Left colon (tissue), 2 donors: ENCODE data around the gene COLEC12. TPM values are rescaled to one million over a fixed set of nuclear protein-coding genes. Genes with fewer than 3 reads are reported as not detected.

ENCODE experiments used
- ATAC-seq: fragments of 200-7000 bp; cut with Tn5 transposase; one replicate; pipeline ENCODE4 v1.9.1; 2020; ENCODE audit warnings: mild to moderate bottlenecking, moderate library complexity
- DNase-seq, 2 donors: peaks; one replicate each; pipeline ENCODE4 v3.0.0-alpha.2; 2020
- intact Hi-C, 2 donors: fragments of 100-400 bp; cut with DNase I in 1 of 2; cut with micrococcal nuclease in 1 of 2; formaldehyde crosslinking; loops; one replicate each; pipeline versions ENCODE4 v1.11.2 to v1.14.0; 2022; cut with DNase I, micrococcal nuclease
- total RNA-seq, 2 donors: library from RNA; stranded (reverse); fragmentation: NEBNext Ultra II Directional; extraction: Animal tissue kit (Norgen Biotek cat#: 25700); gene quantifications; one replicate each; pipeline ENCODE4 v1.2.1, GENCODE V29; 2021
- donor health status: DM: no; HTN: no; CAD: no.
- donor health status: DM: yes; HTN: yes; CAD: no.

The COLEC12 gene
- total RNA-seq, 2 donors from 2014 or later: 2.7 to 6.4 TPM

DNA sequence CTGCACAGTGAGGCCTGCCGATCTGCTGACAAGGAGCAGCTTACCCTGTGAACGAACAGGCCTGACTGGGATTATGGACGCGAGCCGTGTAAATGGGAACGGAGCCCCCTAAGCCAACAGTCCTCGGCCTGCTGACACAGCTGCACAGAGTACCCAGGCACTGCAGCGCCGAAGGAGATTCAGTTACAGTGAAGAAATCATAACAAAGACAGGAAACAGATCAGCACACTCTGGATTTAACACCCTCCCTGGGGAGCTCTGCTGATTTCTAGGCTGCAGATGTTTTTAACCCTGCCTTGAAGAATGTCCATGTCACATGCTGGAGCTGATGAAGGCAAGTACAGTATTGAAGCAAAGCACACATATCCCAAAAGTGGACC is 43.4 kb downstream of the COLEC12 start:
- intact Hi-C loops: no loop called here
- DNase-seq (peak; percentile 17 to 31), ATAC-seq (no peak)

DNA sequence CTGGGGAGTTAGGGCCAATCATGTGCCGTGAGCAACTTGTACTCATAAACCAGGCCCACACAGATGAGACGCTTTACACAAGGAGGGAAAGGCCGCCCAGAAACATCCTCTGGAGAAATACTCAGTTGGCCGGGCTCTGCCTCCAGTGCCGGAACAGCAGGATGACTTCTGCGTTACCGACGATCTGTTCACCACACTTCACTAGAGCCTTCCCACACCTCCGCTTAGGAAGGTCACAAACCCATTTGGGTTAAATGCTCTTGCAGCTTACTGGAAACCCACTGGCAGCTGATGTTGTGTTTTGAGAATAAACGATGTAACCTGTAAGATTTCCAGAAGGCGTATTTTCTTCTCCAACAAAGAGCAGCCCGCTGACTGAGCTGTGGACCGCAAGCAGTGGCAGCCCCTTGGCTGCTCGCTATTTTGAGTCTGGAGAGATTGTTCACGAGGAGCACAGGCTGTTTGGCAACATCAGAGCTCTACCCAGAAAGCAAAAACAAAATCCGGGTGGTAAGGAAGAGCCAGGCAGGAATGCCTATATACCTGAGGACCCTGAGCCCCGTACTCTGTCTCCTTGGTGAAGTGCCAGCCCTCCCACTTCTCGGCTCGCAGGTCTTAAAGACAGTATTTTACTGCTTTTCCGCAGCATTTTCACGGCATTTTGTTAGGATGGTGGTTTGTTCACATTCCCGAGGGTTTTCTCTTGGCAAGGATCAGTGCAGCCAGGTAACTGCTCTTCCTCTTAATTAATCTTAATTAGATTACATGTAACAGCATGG is 44.0 kb downstream of the COLEC12 start:
- intact Hi-C loops: no loop called here
- ATAC-seq: no peak
- peak in 1 of 2 donors; percentile 50 for DNase-seq

DNA sequence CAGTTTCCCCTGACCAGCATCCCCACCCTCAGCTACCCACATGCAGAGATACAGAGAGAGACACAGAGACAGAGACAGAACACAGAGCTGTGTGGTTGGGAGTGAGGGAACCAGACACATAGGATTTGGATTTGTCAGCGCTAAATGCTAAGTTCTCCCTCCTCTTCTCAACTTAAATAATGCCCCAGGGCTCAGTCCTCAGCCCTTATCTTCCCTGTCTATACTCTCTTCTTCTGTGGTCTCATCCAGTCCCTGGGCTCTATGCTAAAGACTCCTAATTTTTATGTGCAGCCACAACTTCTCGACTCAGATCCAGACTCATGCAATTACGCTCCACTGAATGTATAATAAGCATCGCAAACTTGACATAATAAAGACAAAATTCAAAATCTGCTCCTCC is 47.1 kb downstream of the COLEC12 start:
- intact Hi-C loops: no loop called here
- ATAC-seq: no peak
- DNase-seq: no peak

DNA sequence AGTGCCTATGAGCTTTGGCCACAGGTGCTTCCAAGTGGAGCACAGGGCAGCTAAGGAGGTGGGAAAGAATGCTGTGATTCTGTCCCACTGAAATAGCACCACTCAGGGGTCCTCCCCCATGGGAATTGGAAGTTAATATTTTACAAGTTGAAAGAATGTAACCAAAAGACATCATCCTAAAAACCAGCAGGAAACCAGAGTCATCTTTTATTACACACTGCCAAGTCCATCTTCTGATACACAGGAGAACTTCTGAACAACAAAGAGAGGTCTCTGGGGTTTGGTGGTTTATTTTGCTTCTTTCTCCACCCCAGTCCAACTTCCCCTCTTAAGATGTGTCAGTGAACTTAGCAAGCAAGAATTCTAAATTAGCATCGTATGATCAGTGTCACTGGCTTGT is 47.7 kb downstream of the COLEC12 start:
- DNase-seq (no peak), ATAC-seq (no peak)
- intact Hi-C loops: no loop called here

DNA sequence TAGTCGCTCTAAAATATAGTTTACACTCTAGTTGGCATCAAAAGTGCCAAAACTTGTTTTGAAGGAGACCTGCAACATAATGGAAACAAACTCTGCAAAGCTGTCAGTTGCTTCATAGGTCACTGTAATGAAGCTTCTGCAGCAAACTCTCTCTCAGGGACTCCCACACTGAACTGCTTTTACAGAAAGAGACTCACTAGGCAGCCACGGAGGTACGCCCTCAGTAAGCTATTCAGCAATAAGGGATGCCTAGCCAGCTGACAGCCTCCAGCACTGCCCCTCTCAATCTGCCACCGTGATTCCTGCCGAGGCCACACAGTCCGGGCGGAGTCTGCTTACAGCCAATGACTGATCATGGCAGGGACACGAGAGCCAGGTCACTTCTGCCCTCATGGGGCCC is 51.1 kb downstream of the COLEC12 start:
- intact Hi-C loops: no loop called here
- DNase-seq (no peak), ATAC-seq (no peak)

DNA sequence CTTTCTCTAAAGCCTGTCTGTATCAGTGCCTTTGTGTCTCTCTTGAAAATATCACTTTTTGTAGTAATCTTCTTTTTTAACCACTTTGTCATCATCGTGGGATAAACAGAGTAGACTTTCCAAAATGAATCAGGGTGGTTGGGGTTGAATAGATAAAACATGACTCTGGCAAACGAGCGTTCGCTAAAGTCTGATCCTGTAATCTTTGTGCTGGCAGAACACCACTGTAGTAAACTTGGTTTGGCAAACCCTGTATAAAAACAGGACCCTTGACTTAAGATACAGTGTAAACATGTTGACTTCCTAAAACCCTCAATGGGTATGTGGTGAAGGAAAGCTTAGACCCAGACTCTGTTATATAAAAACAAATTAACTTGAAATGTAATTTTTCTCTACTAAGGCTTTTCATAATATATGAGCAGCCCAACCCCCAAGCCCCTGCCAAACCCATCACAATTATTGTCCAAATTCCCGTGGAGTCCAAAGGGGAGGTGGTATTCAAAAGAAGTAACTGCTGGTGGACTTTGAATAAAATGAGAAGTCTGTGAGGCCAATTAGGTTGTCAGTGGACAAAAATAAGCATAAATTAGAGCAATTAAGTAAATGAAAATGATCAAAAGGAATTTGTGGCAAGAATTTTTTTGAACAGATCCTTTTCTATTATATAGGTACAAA is 52.2 kb downstream of the COLEC12 start:
- DNase-seq: no peak
- intact Hi-C loops: no loop called here
- ATAC-seq: no peak

DNA sequence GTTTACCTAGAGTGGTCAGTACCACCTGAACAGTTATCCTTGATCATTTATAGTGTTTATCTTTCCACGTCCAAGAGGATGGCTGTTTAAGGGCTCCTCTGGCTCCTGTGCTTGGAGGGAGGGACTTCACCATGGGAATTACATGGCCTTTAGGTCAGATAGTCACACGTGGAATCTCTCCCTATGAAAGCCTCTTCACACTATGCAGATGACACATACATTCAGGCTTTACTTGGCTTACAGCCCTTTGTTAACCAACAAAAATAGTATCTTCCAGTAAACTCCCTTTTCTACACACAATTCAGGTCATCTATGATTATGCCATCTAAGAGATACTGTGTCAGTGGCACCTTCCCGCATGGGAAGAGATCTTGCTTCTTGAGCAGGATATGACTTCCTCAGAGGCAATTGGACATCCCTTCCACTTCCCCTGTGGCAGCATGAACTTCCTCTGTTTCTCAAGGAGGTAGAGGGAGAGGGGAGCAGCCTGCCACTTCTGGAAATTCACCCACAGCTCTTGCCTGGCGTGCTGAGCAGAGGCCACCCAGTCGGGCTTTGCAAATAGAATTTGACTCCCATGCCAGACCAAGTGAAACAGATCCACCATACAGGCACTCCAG is 53.5 kb downstream of the COLEC12 start:
- intact Hi-C loops: no loop called here
- ATAC-seq (no peak), DNase-seq (no peak)

DNA sequence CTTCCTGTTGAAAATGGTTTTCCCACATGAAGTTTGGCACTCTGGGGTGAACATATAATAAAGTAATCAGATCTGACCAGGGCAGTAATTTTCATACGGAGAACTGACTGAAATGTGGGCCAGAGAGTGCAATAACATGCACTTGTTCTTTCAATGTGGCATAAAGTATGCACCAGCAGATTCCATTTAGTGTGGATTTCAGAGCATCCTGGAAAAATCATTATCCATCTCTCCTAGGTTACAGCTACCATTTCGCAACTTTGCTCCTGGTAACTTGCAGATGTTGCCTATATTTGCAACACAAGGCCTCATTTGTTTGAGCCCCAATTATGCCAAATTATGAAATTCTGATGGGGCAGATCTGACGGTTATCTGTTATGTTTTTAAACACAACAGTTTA is 55.4 kb downstream of the COLEC12 start:
- intact Hi-C loops: no loop called here
- no peak for DNase-seq
- no peak for ATAC-seq

DNA sequence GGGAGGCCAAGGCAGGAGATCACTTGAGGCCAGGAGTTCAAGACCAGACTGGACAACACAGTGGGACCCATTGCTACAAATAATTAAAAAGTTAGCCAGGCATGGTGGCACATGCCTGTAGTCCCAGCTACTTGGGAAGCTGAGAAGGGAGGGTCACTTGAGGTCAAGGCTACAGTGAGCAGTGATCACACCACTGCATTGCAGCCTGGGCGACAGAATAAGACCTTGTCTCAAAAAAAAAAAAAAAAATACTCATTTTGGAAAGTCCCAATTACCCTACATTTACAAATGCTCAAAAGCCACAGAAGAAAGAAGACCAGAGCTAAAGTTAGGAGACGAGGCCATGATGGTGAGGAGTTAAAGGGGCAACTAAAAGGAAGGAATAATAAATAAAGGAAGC is 61.9 kb downstream of the COLEC12 start:
- ATAC-seq (no peak), DNase-seq (no peak)
- intact Hi-C loops: no loop called here

DNA sequence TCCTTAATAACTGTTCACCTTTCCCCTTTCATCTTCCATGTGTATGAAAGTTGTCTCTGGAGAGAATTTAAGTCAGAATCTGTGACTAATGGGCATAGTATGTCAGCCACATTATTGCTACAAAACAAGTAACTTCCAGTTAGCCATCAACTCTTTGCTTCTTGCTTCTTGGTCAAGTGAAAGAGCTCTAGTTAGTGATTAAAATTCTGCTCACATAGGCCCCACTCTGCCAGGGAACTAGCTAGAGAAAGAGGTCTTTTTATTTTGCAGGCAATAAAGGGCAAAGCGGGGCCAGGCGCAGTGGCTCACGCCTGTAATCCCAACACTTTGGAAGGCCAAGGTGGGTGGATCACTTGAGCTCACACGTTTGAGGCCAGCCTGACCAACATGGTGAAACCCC is 64.6 kb downstream of the COLEC12 start:
- no peak for ATAC-seq
- intact Hi-C loops: no loop called here
- DNase-seq: no peak

DNA sequence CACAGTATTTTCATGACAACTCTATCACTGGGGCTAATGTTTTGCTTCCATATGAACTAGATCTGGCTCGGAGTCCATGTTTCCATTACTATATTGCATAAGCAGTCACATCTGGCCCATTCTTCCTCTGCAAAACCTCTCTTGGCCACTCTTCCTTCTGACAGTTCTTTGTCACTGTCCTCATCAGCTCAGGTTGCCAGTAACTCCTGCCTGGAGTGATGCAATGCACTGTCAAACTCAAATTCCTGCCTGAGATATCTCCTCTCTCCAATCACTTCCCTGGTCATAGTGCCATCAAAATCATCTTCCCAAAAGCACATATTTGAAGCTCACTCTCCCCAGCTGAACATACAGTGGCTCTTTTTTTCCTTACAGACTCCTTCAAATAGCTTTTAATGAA is 66.1 kb downstream of the COLEC12 start:
- DNase-seq (no peak), ATAC-seq (no peak)
- intact Hi-C loops: no loop called here

DNA sequence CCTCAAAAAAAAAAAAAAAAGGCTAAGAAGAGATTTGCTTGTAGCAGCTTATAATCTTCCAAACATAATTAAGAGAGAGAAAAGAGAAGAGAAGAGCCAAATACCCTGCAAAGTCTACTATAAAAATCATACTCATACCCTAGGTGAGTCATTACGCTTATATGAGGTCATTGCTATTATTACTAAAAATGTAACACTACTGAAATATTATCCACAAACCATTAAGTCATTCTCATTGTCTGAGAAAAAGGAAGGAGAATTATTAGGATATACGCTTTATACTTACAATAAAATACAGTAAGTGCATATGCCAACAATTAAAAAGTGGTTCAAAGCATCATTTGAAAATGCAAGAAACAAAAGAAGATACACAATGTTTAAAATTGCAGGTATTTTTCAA is 66.5 kb downstream of the COLEC12 start:
- no peak for DNase-seq
- intact Hi-C loops: no loop called here

DNA sequence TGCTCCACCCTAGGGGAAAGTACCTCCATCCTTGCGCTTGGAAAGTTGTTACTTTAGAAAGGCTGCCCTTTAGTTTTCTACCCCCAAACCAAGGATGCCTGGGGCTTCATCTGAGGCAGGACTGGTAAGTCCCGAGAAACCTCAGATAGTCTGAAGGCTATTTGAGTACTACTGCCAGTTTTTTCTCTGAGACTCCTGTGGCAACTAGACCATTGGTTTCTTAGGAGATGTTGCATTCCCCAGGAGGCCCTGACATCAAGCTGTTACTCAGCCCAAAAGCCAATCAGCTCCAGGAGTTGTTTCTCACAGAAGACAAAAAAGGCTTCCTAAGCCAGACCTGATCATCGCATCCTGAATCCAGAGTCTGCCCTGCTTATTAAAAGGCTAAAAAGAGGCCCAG is 67.2 kb downstream of the COLEC12 start:
- intact Hi-C loops: no loop called here
- DNase-seq: no peak
- no peak for ATAC-seq

More for the DNA sequence above, 66.5 kb downstream of the COLEC12 start:
- ATAC-seq: no peak

DNA sequence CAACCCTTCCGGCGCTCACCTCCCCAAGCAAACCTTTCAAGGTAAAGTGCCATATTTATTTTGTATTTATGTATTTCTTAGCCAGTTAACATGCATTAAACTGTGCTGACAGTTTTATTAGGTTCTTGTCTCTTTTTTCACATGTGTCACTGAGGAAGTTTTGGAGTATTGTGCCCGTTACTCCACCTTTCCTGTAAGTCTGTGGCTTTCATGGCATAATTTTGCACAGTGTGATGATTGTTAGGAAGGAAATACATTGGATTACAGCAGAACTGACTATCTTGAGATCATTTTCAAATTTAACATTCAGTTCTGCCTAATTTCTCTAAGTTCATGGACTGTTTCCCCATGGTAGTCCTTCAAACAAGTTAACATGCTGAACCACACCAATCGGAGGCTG is 67.7 kb downstream of the COLEC12 start:
- intact Hi-C loops: no loop called here
- no peak for ATAC-seq
- no peak for DNase-seq

DNA sequence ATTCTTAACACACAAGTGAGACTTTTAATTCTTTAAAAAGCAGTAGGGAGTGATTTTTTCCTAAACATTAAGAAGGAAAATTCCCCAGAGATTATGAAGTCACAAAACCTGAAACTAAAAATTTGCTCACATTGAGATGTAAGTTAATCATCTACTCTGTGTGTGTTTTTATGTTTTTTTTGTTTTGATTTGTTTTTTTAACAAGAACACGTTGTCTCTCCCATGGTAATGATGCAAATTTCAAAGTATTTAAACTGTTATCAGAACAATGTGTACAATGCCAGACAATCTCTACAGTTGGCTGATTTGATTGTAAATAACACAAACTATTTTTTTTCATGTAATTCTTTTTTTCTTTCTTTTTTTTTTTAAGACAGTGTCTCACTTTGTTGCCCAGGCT is 71.5 kb downstream of the COLEC12 start:
- intact Hi-C loops: no loop called here
- ATAC-seq (no peak), DNase-seq (no peak)

DNA sequence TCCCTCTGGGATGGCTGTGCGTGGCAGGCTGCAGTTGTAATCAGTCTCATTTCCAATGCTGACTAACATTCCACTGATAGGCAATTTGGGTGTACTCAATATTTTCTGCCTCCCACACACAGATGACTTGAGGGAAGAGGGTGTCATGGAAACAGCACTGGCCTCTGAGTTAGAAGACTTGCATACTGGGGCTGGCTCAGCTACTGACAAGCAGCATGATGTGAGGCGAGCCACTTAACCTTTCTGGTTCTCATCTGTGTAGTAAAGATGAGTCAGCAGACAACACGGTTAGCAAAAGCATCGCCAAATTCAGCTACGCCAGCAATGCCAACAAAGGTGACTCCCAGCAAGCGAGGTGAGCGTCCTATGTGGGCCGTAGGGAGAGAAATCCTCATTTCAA is 73.5 kb downstream of the COLEC12 start:
- ATAC-seq (no peak), DNase-seq (no peak)
- intact Hi-C loops: no loop called here

DNA sequence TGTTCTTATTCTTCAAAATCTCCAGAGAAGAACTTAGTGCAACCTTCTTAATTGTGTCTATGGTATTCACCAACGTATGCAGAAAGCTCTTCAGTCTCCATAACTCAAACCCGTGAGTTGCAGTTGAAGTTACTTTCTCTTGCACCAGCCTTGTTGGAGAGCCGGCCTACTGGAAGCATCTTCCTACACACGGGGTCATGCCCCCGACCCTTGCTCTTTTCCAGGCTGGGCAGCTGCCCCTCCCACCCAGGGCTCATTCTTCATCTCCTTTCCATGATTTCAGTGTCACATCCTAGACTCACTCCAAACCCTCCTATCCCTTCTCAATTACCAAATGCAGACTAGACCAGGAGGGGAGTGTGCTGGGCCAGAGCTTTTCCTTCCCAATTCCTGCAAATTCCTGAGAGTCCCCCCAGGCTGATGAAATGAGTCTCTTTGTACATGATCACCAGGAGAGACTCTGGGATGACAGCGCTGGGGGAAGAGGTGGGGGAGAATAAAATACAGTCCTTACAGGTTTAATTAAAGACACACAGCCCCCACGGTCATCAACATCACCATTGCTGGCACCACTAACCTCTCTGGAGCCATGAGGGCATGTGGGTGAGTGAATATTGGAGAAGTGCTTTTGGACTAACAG is 75.3 kb downstream of the COLEC12 start:
- intact Hi-C loops: no loop called here
- DNase-seq (no peak), ATAC-seq (no peak)

DNA sequence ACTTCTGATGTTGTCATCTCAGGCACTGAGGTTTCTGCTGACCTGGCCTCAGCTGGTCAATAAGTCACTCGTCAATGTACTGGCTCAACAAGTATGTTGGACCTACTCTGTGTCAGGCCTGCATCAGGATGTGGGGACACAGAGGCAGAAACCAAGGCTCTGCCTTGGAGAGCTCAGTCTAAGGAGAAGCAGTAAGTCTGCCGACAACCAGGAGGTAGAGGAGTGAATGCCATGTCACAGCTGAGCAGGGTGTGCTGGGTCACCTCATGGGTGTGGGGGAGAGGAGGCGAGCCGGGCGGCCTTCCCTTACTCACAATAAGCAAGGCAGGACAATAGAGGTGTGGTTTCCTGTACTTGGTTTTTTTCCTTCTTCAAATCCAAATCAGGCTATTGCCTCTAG is 75.8 kb downstream of the COLEC12 start:
- intact Hi-C loops: no loop called here
- no peak for ATAC-seq
- DNase-seq: no peak

DNA sequence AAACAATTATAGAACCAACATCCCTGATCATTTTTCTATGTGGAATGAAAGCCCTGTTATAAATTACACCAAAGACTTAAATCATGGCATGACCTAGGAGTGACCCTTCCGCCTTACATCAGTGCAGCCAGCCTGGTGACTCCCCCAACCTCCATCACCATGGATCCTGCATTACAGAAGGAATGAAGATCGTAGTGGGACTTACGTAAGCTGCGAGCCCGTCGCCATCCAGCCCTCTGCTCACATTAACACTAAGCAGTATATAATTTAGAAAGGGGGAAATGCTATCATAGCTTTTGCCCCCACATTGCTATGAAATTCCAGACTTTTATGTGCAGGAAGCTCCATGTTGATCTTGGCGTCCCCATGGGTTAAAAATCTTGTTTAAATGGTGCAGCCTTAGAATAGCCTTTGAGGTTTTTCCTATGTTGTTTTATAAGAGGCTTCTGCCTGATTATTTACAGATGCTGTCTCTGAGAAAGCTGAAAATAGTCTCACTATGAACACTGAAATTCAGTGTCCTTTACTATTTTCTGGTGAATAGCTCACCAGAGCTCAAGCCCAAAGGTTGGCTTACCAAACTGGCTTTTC is 76.3 kb downstream of the COLEC12 start:
- ATAC-seq (no peak), DNase-seq (no peak)
- intact Hi-C loops: no loop called here

DNA sequence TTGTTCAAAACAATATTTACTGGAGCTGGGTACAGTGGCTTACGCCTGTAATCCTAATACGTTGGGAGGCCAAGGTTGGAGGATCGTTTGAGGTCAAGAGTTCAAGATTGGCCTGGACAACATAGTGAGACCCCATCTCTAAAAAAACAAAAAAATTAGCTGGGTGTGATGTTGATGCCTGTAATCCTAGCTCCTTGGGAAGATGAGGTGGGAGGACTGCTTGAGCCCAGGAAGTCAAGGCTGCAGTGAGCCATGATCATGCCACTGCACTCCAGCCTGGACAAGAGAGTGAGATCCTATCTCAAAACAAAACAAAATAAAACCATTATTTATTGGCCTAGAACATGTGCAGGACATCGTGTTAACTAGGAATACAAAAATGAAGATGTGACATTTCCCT is 77.5 kb downstream of the COLEC12 start:
- no peak for ATAC-seq
- DNase-seq: no peak
- intact Hi-C loops: no loop called here
